Astrocyte (in vitro differentiated cells and primary cell): Measurements from ENCODE around the gene SLC52A3. TPM values are rescaled to one million over a fixed set of nuclear protein-coding genes. Genes with fewer than 3 reads are reported as not detected.

ENCODE experiments used
- DNase-seq: peaks from one replicate; pipeline ENCODE4 v3.0.0-alpha.2; 2010; ENCODE audit warnings: low read depth
- FAIRE-seq: peaks from 2 replicates; lab custom pipeline; 2011; peaks lifted over from hg19 to GRCh38; lab: Jason Lieb, UNC
- H2AFZ ChIP-seq: 2 replicates; pipeline ENCODE4 v1.6.0; 2012; ENCODE audit warnings: low read depth, low read length, inconsistent platforms
- H3K27ac ChIP-seq: 2 replicates; pipeline ENCODE4 v1.5.1; 2011; ENCODE audit warnings: low read depth, low read length, inconsistent platforms
- H3K27me3 ChIP-seq: 2 replicates; pipeline ENCODE4 v1.6.0; 2011; ENCODE audit warnings: low read length, inconsistent platforms; ENCODE audit not compliant: insufficient read depth
- H3K36me3 ChIP-seq: 2 replicates; pipeline ENCODE4 v1.5.1; 2011; ENCODE audit warnings: low read length, inconsistent platforms; ENCODE audit not compliant: insufficient read depth
- H3K4me1 ChIP-seq: 2 replicates; pipeline ENCODE4 v1.5.1; 2011; ENCODE audit warnings: low read length, inconsistent platforms; ENCODE audit not compliant: insufficient read depth
- H3K4me2 ChIP-seq: 2 replicates; pipeline ENCODE4 v1.6.0; 2012; ENCODE audit warnings: low read length, inconsistent platforms
- H3K4me3 ChIP-seq: 2 replicates; pipeline ENCODE4 v1.5.1; 2011; ENCODE audit warnings: low read depth, mild to moderate bottlenecking, low read length, inconsistent platforms; ENCODE audit not compliant: insufficient read depth
- H3K79me2 ChIP-seq: 2 replicates; pipeline ENCODE4 v1.6.0; 2012; ENCODE audit warnings: mild to moderate bottlenecking, low read length, inconsistent platforms; ENCODE audit not compliant: insufficient read depth
- H3K9ac ChIP-seq: 2 replicates; pipeline ENCODE4 v1.6.0; 2012; ENCODE audit warnings: mild to moderate bottlenecking, low read length, inconsistent platforms
- H3K9me3 ChIP-seq: 2 replicates; pipeline ENCODE4 v1.5.1; 2012; ENCODE audit warnings: low read depth, mild to moderate bottlenecking, low read length, inconsistent platforms; ENCODE audit not compliant: insufficient read depth
- H4K20me1 ChIP-seq: 2 replicates; pipeline ENCODE4 v1.6.0; 2012; ENCODE audit warnings: low read length, inconsistent platforms; ENCODE audit not compliant: insufficient read depth
- H3K27ac Mint-ChIP-seq: one replicate; pipeline ENCODE4 v1.8.0; 2021; ENCODE audit warnings: mild to moderate bottlenecking, mixed read lengths; ENCODE audit not compliant: unreplicated experiment
- H3K27me3 Mint-ChIP-seq: one replicate; pipeline ENCODE4 v1.8.0; 2021; ENCODE audit warnings: low read depth, mixed read lengths; ENCODE audit not compliant: unreplicated experiment
- H3K36me3 Mint-ChIP-seq: one replicate; pipeline ENCODE4 v1.8.0; 2021; ENCODE audit warnings: low read depth, mixed read lengths; ENCODE audit not compliant: unreplicated experiment
- H3K4me1 Mint-ChIP-seq: one replicate; pipeline ENCODE4 v1.8.0; 2021; ENCODE audit warnings: low read depth, mixed read lengths; ENCODE audit not compliant: unreplicated experiment
- H3K4me3 Mint-ChIP-seq: one replicate; pipeline ENCODE4 v1.8.0; 2021; ENCODE audit warnings: mild to moderate bottlenecking, moderate library complexity, mixed read lengths; ENCODE audit not compliant: unreplicated experiment
- H3K9me3 Mint-ChIP-seq: one replicate; pipeline ENCODE4 v1.8.0; 2021; ENCODE audit warnings: mild to moderate bottlenecking, mixed read lengths; ENCODE audit not compliant: unreplicated experiment
- CTCF ChIP-seq: IDR thresholded peaks from 2 replicates; pipeline ENCODE4 v1.5.1; 2011; ENCODE audit warnings: low read depth, mild to moderate bottlenecking, inconsistent platforms, low read length, moderate library complexity; ENCODE audit not compliant: insufficient read depth
- EZH2 ChIP-seq: IDR thresholded peaks from 2 replicates; pipeline ENCODE4 v1.6.1; 2012; ENCODE audit warnings: mild to moderate bottlenecking, low read length, inconsistent platforms; ENCODE audit not compliant: insufficient read depth
- total RNA-seq: library from RNA; stranded (reverse); gene quantifications from 2 replicates; pipeline ENCODE4 v1.2.1, GENCODE V29; 2021

Gene SLC52A3
- total RNA-seq, 1 donor from 2014 or later, result 0.09 TPM

DNA sequence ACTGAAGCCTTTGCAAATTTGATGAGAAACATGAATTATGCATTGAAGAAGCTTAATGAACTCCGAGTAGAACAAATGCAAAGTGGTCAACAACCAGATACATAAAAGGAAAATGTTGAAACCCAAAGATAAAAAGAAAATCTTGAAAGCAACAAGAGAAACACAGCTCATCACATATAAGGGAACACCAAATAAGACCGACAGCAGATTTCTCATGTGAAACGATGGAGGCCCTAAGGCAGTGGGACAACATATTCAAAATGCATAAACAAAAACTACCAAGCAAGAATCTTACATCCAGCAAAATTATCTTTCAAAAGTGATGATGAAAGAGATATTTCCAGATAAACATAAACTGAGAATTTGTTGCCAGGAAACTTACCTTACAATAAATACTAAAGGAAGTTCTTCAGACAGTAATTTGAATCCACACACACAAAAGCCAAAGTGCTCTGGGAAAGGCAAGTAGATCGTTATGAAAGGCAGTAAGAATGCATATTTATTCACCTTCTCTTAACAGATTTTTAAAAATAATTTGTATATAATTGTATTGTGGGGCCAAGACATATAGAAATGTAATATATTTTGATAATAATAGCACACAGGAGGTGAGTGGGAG lies 22.5 kb downstream of the SLC52A3 start:
- Mint-ChIP-seq H3K4me3 (no peak overlapping the region), H3K27me3 (peaks cover 19% of the 10 kb centered on the region), H3K27ac (no peak overlapping the region), H3K4me1 (no peaks in the 10 kb centered on the region), H3K36me3 (no peaks in the 10 kb centered on the region), H3K9me3 (peaks cover 36% of the 10 kb centered on the region)
- Histone ChIP-seq H3K4me1 (no peaks in the 10 kb centered on the region), H3K9ac (no peak overlapping the region), H4K20me1 (no peaks in the 10 kb centered on the region), H3K27me3 (no peaks in the 10 kb centered on the region), H3K4me2 (no peak overlapping the region), H3K9me3 (no peaks in the 10 kb centered on the region), H3K4me3 (no peak overlapping the region), H2AFZ (no peak overlapping the region), H3K79me2 (no peaks in the 10 kb centered on the region), H3K27ac (no peak overlapping the region), H3K36me3 (no peaks in the 10 kb centered on the region)
- TF ChIP-seq EZH2 (no peak), CTCF (no peak)
- DNase-seq (no peak), FAIRE-seq (no peak)

DNA sequence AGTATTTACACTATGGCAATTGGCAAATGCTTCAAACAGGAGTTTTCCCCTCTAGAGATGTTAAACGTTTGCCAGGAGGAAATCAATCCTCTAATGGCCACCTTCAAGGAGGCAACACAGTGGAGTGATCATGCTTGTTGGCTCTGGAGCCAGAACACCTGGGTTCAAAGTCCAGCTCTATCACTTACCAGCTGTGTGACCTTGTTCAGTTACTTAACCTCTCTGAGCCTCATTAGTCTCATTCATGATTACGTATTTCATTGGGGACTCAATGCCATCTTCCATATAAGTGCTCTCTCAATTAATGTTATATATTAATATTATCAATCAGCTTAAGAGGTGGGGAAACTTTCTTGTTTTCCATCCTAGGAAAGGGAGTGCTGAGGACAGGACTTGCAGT lies 26.1 kb downstream of the SLC52A3 start:
- Mint-ChIP-seq H3K9me3 (peaks cover 34% of the 10 kb centered on the region), H3K4me1 (no peaks in the 10 kb centered on the region), H3K36me3 (no peaks in the 10 kb centered on the region), H3K27me3 (peaks cover 19% of the 10 kb centered on the region), H3K4me3 (no peak overlapping the region), H3K27ac (no peak overlapping the region)
- TF ChIP-seq EZH2 (no peak), CTCF (no peak)
- no peak overlapping the region for H3K4me2 ChIP-seq
- no peaks in the 10 kb centered on the region for H4K20me1 ChIP-seq
- DNase-seq (no peak), FAIRE-seq (no peak)
- H3K9me3 ChIP-seq, result no peaks in the 10 kb centered on the region
- H3K36me3 ChIP-seq, result no peaks in the 10 kb centered on the region
- no peak overlapping the region for H2AFZ ChIP-seq
- no peaks in the 10 kb centered on the region for H3K79me2 ChIP-seq
- no peak overlapping the region for H3K4me3 ChIP-seq
- no peak overlapping the region for H3K27ac ChIP-seq
- H3K9ac ChIP-seq, result no peak overlapping the region
- no peaks in the 10 kb centered on the region for H3K27me3 ChIP-seq
- no peaks in the 10 kb centered on the region for H3K4me1 ChIP-seq

DNA sequence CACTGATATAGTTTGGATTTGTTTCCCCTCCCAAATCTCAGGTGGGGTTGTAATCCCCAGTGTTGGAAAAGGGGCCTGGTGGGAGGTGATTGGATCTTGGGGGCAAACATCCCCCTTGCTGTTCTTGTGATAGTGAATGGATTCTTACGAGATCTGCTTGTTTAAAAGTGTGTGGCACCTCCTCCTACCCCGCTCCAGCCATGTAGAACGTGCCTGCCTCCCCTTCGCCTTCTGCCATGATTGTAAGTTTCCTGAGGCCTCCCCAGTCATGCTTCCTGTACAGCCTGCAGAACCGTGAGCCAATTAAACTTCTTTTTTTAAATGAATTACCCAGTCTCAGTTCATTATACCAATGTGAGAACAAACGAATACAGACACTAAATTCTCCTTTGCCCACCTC lies 26.7 kb downstream of the SLC52A3 start:
- FAIRE-seq, result no peak

More for the DNA sequence above, 26.7 kb downstream of the SLC52A3 start:
- no peaks in the 10 kb centered on the region for H3K79me2 ChIP-seq
- Mint-ChIP-seq H3K4me3 (no peak overlapping the region), H3K4me1 (no peaks in the 10 kb centered on the region), H3K27ac (no peak overlapping the region), H3K9me3 (peaks cover 34% of the 10 kb centered on the region), H3K27me3 (peaks cover 21% of the 10 kb centered on the region), H3K36me3 (no peaks in the 10 kb centered on the region)
- no peaks in the 10 kb centered on the region for H3K9me3 ChIP-seq
- no peak overlapping the region for H3K27ac ChIP-seq
- H3K4me3 ChIP-seq, result no peak overlapping the region
- H4K20me1 ChIP-seq, result no peaks in the 10 kb centered on the region
- H3K4me2 ChIP-seq, result no peak overlapping the region
- no peak for DNase-seq
- H3K27me3 ChIP-seq, result no peaks in the 10 kb centered on the region
- no peaks in the 10 kb centered on the region for H3K36me3 ChIP-seq
- TF ChIP-seq EZH2 (no peak), CTCF (no peak)
- H3K9ac ChIP-seq, result no peak overlapping the region
- no peaks in the 10 kb centered on the region for H3K4me1 ChIP-seq
- no peak overlapping the region for H2AFZ ChIP-seq
